HG02938 (cell line): ENCODE measurements around the gene AP1G2.
"Not testable (repeated sequence)": the region's sequence is repeated elsewhere in the genome, so short reads cannot be mapped to it uniquely, and the experiment has no call there.

Source experiments
- ATAC-seq: cut with Tn5 transposase; IDR thresholded peaks from one replicate; pipeline ENCODE4 v1.9.1; 2021; ENCODE audit warnings: mild to moderate bottlenecking, moderate library complexity; ENCODE audit not compliant: unreplicated experiment

Gene AP1G2

DNA sequence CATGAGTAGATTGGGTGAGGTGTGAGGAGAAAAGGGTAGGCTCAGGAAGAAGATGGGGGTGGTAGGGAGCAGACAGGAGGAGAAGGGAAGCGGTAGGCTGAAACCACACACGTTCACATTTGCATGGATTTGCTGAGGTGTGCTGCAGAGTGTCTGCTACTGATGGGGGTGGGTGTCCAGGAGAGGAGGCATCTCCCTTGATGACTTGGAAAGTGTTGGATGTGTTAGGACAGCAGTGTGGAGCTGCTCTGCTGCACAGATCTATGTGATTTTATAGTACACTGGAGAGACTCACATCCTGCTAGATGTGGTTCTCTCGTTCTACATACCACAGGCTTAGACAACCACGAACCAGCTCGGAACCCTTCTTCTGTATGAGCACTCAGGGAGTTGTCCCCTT, 25.3 kb downstream of the AP1G2 start:
- no peak for ATAC-seq

GRCh38 chr14:23540141-23540469, 27.5 kb downstream of the AP1G2 start:
- ATAC-seq: no peak

GRCh38 chr14:23539248-23540140, 28.1 kb downstream of the AP1G2 start:
- ATAC-seq: no peak

DNA sequence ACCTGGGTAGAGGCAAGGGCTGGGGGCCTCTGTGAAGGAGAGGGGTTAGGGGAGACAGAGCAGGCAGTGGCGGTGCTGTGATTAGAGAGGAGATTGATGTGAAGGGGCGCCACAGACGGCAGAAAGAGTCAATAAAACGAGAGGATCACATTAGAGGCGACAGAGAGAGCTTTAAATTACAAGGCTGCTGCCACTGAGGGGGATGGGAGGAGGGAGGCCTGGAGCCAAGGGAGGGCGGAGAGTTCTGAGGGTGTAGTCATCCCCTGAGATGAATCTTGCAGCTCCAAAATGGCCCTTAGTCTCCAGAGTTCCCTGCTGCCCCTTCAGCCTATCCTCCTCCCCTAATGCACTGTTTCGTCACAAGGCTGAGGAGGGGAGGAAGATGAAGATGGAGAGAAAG, 28.8 kb downstream of the AP1G2 start:
- ATAC-seq: no peak

DNA sequence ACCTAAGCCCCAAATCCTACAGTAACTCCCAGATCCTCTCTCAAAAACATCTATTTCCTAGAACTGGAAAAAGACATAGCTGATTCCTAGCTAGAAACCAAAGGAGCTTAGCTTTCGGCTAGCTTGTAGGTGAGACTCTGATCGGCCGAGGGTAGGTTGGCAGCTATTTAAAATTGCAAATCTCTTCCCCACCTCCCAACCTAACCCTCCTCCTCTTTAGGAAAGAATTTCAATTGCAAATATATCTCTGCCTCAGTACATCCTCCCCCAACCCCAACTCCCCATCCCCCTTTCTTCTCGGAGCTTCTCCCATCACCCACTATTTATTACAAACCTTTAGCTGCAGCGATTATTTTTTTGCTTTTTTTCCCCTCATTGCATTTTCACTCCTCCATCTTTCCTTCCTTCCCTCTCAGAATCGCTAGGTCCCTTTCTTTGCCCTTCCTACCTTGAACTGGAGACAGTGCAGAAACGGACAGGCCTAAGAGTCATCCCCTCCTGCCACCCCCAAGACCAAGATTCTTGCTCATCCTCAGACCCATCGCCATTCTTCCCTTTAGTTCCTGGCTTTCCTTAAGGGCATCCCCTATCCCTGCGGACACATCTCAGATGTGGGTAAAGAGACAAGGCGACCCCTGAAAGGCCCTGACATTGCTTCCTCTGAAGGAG, 29.4 kb downstream of the AP1G2 start:
- ATAC-seq: no peak

- ATAC-seq: no peak
Measured at GRCh38 chr14:23537351-23538049, 30.1 kb downstream of the AP1G2 start.

DNA sequence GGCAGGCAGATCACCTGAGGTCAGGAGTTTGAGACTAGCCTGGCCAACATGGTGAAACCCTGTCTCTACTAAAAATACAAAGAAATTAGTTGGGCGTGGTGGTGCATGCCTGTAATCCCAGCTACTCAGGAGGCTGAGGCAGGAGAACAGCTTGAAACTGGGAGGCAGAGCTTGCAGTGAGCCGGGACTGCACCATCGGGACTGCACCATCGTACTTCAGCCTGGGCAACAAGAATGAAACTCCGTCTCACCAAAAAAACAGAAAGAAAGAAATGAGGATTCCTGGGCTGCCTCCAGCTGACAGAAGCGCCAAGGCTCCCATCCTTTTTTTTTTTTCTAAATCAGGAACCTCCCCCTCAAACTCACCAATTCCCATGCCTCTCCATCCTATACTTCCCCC, 30.7 kb downstream of the AP1G2 start:
- ATAC-seq: not testable (repeated sequence)

DNA sequence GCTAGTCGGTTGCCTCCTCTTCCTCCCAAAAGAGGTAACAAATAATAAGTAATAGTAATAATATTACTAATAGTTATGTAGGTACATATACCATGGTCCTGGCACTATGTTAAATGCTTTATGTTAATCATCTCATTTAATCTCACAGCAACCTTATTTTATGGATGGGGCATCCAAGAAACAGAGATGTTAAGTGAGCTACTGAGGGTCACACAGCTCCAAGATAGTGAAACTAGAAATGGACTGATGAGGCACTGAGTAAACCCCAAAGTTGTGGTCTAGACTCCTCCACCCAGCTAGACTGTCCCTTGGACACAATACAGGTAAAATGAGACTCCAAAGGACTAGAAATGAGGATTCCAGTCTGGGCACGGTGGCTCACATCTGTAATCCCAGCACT, 31.1 kb downstream of the AP1G2 start:
- no peak for ATAC-seq

DNA sequence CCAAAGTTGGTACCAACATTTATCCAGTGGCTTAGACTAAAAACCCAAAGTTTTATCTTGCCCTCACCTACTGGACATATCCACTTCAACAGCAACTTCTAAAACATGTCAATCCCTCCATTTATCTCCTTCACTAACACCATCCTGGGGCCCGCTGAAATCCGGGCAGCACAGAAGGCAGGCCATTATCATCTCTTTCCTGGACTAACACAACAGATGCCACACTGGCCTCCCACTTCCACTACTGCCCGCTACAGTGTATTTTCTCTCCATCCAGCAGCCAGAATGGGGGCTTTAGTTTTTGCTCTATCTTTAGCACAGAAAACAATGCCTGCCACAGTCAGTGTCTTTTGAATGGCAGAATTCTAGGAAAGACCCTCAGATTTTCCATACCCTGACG, 31.6 kb downstream of the AP1G2 start:
- ATAC-seq: no peak

DNA sequence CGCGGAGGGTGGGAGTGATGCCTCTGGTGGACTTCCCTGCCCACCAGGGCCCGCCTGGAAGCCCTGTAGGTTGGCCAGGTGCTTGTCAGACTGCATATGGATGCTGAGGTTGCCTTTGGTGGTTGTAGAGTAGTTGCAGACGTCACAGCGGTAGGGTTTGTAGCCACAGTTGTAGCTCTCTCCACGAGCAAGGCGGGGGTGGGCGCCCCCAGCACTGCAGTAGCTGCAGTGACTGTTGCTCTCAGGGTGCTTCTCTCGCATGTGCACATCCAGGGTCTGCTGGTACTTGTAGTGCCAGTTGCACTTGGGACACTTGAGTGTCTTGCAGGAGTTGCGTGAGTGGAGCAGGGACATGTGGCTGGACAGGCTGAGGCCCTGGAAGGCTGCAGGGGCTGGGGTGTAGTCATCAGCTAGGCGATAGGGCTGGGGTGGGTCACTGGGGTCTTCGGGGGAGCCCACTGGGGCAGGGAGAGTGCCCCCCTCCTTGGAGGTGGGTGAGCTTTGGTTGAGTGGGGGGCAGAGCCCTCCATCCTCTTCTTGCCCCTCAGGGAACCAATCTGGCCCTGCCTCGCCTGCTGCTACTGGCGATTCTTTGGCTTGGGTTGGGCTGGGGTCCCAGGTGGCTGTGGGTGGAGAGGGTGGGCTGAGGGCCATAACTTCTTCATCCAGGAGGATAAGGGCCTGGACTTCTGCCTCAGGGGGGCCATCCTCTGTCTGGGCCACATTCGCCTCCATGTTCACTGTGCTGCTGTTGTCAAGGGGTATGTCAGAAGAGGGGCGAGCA, 33.7 kb downstream of the AP1G2 start:
- no peak for ATAC-seq

GRCh38 chr14:23532658-23533057, 34.9 kb downstream of the AP1G2 start:
- ATAC-seq: no peak

DNA sequence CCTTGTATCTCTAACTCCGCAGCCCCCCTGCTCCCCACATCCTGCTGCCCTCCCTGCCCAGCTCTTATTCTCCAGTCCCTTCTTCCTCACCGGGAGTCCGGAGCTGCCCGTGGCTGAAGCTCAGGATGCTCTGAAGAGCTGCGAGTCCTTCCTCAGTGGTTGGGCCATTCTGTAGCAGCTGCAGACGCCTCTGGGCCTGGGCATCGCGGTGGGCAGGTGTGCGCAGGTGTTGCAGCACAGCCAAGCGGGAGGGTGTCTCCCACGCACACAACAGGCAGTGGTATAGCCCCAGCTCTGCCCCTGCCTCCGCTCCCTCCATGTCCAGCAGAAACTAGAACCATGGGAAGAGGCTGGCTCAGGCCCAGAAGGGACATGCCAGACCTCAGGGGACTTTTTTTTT, 36.2 kb downstream of the AP1G2 start:
- no peak for ATAC-seq

GRCh38 chr14:23530375-23531055, 37.1 kb downstream of the AP1G2 start:
- no peak for ATAC-seq

DNA sequence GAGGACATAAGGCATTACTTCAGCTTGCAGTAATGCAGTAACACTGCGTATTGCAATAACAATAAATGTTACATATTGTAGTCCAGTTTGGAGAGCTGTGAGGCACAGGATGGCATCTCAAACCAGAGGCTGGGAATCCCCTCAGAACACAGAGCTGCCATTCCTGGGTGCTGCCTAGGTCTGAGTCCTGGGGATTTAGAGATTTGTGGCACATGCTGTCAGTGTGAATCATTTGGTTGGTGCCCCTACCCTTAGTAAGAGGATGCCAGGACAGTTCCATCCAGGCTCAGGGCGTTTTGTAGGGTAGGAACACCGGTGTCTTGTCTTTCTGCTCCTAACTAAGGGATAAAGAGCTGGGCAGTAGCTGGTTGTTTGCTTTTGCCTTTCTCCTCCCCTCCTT, 38.6 kb downstream of the AP1G2 start:
- ATAC-seq: no peak

DNA sequence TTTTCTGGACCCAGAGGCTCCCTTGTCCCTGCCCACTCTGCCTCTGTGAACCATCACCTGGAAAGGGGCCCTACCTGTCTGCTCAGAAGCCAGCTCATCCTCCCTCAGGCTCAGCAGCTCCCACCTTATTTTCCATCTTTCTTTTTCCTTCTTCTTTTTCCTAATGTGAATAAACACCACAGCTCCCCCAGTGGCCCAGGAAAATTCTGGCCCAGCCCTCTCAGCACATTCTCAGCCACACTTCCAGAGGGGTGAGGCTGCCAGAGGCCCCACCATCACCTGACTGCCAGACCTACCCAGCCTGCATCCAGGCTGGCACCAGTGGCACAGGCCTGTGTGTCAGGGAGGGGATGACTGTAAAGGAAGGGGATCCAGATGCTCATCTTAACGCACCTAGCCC, 39.0 kb downstream of the AP1G2 start:
- no peak for ATAC-seq

DNA sequence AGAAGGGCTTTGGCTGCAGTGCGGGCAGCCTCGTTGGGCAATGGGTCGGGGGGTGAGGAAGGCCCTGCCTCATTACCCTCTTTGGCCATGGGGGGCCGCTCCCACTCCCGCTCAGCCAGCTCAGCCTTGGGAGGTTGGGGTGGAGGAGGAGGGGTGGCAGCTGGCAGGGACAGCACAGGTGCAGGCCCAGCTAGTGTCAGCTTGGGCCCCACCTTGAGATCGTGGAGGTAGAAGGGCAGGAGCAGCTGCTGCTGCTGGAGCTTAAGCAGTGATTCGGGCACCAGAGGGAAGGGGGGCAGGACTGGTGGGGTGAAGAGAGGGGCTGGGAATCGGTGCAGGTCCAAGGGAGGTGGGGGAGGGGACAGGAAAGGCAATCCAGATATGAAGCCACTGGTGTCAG, 42.0 kb downstream of the AP1G2 start:
- ATAC-seq: no peak

- ATAC-seq: no peak
Measured at GRCh38 chr14:23524954-23525353, 42.6 kb downstream of the AP1G2 start.

DNA sequence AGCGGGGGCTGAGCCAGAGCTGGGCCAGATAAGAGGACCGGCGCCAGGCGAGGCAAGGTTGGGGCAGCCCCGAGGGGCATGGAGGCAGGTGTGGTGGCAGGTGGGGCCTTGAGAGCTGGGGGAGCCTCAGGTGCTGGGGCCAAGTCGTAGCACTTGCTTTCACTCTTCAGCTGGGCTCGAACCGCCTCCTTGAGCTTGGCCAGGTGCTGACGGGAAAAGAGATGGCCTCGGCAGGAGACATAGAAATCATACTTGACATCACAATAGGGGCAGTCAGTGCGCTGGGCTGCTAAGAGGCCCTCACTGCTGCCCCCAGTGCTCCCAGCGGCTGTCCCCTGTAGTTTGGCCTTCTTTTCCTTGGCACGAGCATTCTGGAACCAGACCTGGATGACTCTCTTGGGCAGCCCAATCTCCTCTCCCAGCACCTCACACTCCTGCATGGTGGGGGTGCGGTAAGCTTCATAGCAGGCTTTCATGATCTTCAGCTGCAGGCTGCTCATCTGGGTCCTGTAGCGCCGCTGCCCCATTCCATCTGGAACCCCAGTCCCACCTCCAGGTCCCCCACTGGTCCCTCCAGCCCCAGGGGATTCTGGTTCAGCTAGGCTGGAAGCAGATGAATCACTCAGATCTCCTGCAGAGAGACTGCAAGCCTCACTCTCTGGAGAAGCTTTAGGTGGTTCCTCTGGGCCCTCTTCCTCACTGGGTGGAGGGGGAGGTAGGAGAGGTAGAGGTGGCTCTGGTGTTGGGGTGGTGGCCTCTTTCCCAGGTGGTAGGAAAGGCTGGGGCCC, 44.2 kb downstream of the AP1G2 start:
- no peak for ATAC-seq

DNA sequence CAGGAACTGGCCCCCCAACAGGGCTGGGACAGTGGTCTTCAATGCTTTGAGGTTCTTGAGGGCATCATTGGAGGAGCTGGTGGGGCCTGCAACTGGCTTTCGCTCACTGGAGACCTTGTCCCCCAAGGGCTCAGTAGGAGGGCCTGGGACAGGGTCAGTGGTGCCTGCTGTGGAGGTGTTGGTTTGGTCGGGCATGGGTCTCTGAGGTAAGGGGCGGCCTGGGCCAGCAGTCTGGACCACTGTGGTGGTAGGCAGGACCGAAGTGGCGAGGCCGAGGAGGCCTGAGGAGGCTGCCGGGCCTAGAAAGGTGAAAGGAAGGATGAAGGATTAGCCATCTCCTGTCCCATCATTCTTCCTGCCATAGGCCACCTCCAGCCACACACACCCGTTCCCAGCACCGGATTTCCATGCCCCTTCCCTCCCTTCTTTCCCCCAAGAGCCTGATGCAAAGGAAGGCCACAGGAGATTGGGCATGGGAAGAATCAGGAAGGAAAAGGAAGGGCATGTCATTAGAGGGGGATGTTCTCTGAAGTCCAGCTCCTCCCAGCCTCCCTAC, 44.9 kb downstream of the AP1G2 start:
- ATAC-seq: no peak
